SU-DHL-6 (cell line): ENCODE results near the gene SIGLEC7.

ENCODE experiments used
- H2AFZ ChIP-seq: fragments of 200-600 bp; sonication (generic); 2 replicates; pipeline ENCODE4 v1.6.1; 2014; ENCODE audit warnings: low read depth, mild to moderate bottlenecking, moderate library complexity, mixed read lengths, antibody characterized with exemption, low read length; ENCODE audit not compliant: severe bottlenecking
- H3F3A ChIP-seq: fragments of 200-600 bp; shearing (Covaris generic); 2 replicates; pipeline ENCODE4 v1.6.0; 2016; ENCODE audit warnings: antibody characterized with exemption, mild to moderate bottlenecking; ENCODE audit not compliant: insufficient read depth
- H3K27ac ChIP-seq: fragments of 200-600 bp; sonication (generic); 2 replicates; pipeline ENCODE4 v1.5.1; 2016; ENCODE audit warnings: low read depth, mild to moderate bottlenecking, low read length, moderate library complexity, mixed read lengths
- H3K27me3 ChIP-seq: fragments of 200-600 bp; sonication (generic), shearing (Covaris generic); 2 replicates; pipeline ENCODE4 v1.6.0; 2014; ENCODE audit warnings: mild to moderate bottlenecking, low read length
- H3K36me3 ChIP-seq: fragments of 200-600 bp; sonication (generic); 2 replicates; pipeline ENCODE4 v1.6.1; 2014; ENCODE audit warnings: mild to moderate bottlenecking, low read length, mixed read lengths
- H3K4me2 ChIP-seq: fragments of 300-600, 200-600 bp; shearing (Covaris generic), sonication (generic); 2 replicates; pipeline ENCODE4 v1.6.0; 2014; ENCODE audit warnings: low read length, low read depth, mild to moderate bottlenecking; ENCODE audit not compliant: poor library complexity, severe bottlenecking
- H3K4me3 ChIP-seq: fragments of 200-600 bp; sonication (generic); 2 replicates; pipeline ENCODE4 v1.5.1; 2014; ENCODE audit warnings: antibody characterized with exemption, low read length, mild to moderate bottlenecking, mixed read lengths; ENCODE audit not compliant: insufficient read depth, poor library complexity, severe bottlenecking
- H3K79me2 ChIP-seq: fragments of 200-600 bp; sonication (generic); 2 replicates; pipeline ENCODE4 v1.6.1; 2014; ENCODE audit warnings: mild to moderate bottlenecking, low read length, moderate library complexity; ENCODE audit not compliant: insufficient read depth
- H3K9ac ChIP-seq: fragments of 200-600 bp; sonication (generic); 2 replicates; pipeline ENCODE4 v1.7.0; 2014; ENCODE audit warnings: mild to moderate bottlenecking, low read length
- H3K9me2 ChIP-seq: fragments of 200-600 bp; sonication (generic); replicated peaks from 2 replicates; pipeline ENCODE4 v1.6.1; 2014; ENCODE audit warnings: low read length; ENCODE audit not compliant: insufficient read depth
- H3K9me3 ChIP-seq: fragments of 200-600 bp; sonication (generic); 2 replicates; pipeline ENCODE4 v1.6.1; 2014; ENCODE audit warnings: low read length, mixed read lengths; ENCODE audit not compliant: insufficient read depth
- H4K20me1 ChIP-seq: fragments of 200-600 bp; sonication (generic); 2 replicates; pipeline ENCODE4 v1.6.1; 2014; ENCODE audit warnings: low read depth, mild to moderate bottlenecking, antibody characterized with exemption, low read length, moderate library complexity, mixed read lengths
- EZH2phosphoT487 ChIP-seq: fragments of 200-600 bp; sonication (generic), shearing (Covaris generic); conservative IDR thresholded peaks from 2 replicates; pipeline ENCODE4 v1.6.1; 2018; ENCODE audit warnings: mild to moderate bottlenecking, antibody characterized with exemption, low read length, moderate library complexity, mixed read lengths
- TF ChIP-seq, protein P1 (sequence below): fragments of 200-600 bp; sonication (generic); IDR thresholded peaks from one replicate; pipeline ENCODE4 v1.5.1; 2017; ENCODE audit warnings: antibody characterized with exemption, mild to moderate bottlenecking, low read length, moderate library complexity; ENCODE audit not compliant: insufficient read depth, poor library complexity, severe bottlenecking

Gene SIGLEC7

DNA sequence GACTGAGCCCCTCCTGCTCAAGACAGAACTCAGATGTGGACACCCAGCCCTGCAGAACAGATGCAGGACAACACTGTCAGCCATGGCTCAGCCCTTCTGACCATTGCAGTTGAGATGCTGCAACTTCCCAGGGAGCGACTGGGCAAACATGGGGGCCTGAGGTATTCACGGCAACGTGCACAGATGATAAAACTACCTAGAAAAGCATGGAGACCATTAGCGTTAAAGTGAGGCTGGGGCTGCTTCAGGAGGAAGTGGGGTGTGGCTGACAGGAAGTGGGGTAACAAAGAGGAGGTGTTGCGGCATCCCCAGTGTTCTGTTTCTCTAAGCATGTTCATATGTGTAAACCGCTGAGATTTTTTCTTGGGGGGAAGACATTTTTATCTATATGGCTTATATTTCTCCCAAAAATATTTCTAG, 18.7 kb upstream of the SIGLEC7 start:
- Histone ChIP-seq H4K20me1 (no peaks in the 10 kb centered on the region), H3K27ac (no peak overlapping the region), H3K79me2 (no peaks in the 10 kb centered on the region), H3K4me3 (no peak overlapping the region), H3K4me2 (no peak overlapping the region), H3K27me3 (no peaks in the 10 kb centered on the region), H3F3A (no peaks in the 10 kb centered on the region), H3K9me2 (no peaks in the 10 kb centered on the region), H3K9me3 (no peaks in the 10 kb centered on the region), H3K9ac (no peak overlapping the region), H2AFZ (no peak overlapping the region), H3K36me3 (no peaks in the 10 kb centered on the region)
- TF ChIP-seq EZH2phosphoT487 = no peak
- TF ChIP-seq, protein P1, sequence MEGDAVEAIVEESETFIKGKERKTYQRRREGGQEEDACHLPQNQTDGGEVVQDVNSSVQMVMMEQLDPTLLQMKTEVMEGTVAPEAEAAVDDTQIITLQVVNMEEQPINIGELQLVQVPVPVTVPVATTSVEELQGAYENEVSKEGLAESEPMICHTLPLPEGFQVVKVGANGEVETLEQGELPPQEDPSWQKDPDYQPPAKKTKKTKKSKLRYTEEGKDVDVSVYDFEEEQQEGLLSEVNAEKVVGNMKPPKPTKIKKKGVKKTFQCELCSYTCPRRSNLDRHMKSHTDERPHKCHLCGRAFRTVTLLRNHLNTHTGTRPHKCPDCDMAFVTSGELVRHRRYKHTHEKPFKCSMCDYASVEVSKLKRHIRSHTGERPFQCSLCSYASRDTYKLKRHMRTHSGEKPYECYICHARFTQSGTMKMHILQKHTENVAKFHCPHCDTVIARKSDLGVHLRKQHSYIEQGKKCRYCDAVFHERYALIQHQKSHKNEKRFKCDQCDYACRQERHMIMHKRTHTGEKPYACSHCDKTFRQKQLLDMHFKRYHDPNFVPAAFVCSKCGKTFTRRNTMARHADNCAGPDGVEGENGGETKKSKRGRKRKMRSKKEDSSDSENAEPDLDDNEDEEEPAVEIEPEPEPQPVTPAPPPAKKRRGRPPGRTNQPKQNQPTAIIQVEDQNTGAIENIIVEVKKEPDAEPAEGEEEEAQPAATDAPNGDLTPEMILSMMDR = no peak

DNA sequence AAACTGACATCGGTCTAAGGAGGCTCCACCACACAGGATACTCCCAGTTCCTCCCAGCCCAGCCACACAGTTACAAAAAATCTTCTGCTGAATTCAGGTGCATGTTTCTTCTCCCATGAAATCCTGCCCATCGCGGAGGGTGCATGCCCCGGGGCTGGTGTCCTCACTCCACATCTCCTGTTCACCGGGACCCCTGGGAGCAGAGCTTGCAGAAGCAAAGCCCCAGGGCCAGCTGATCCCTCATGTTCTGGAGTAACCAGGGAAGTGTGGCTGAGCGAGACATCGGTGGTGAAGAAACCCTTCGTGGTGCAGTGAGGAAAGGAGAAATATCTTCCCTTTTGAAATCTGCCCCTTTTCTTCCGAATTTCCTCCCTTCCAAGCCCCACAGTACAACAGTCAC, 18.3 kb upstream of the SIGLEC7 start:
- no peaks in the 10 kb centered on the region for H3K27me3 ChIP-seq

DNA sequence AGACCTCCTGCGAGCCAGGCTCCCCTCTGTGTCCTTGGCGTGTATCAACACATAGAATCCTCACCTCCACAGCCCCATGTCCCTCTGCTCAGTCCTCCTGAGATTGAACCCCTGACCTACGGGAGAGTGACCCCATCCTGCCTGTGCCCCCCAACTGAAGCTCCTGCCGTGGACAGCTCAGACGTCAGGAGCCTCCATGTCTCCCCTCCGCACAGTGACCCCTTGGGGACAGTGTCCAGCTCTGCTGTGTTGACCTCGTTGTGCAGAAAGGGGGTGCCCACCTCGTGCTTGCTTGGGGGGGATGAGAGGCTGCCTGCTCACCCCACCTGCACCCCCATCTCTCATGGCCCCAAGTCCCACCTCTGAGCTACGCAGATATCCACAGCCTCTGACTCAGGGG, 17.9 kb upstream of the SIGLEC7 start:
- no peak overlapping the region for H2AFZ ChIP-seq
- H3K27ac ChIP-seq = no peak overlapping the region
- no peak overlapping the region for H3K9ac ChIP-seq
- no peaks in the 10 kb centered on the region for H3K9me2 ChIP-seq
- TF ChIP-seq EZH2phosphoT487 = no peak
- TF ChIP-seq, protein P1 = no peak
- no peak overlapping the region for H3K4me2 ChIP-seq
- H3K9me3 ChIP-seq = no peaks in the 10 kb centered on the region
- no peaks in the 10 kb centered on the region for H4K20me1 ChIP-seq
- no peaks in the 10 kb centered on the region for H3K79me2 ChIP-seq
- H3K4me3 ChIP-seq = no peak overlapping the region
- H3F3A ChIP-seq = no peaks in the 10 kb centered on the region
- no peaks in the 10 kb centered on the region for H3K27me3 ChIP-seq
- no peaks in the 10 kb centered on the region for H3K36me3 ChIP-seq

More for the DNA sequence above, 18.3 kb upstream of the SIGLEC7 start:
- Histone ChIP-seq H3K4me2 (no peak overlapping the region), H3K27ac (no peak overlapping the region), H3K9me3 (no peaks in the 10 kb centered on the region), H2AFZ (no peak overlapping the region), H3K36me3 (no peaks in the 10 kb centered on the region), H3K9me2 (no peaks in the 10 kb centered on the region), H4K20me1 (no peaks in the 10 kb centered on the region), H3K9ac (no peak overlapping the region), H3K79me2 (no peaks in the 10 kb centered on the region), H3K4me3 (no peak overlapping the region), H3F3A (no peaks in the 10 kb centered on the region)
- no peak for TF ChIP-seq EZH2phosphoT487

DNA sequence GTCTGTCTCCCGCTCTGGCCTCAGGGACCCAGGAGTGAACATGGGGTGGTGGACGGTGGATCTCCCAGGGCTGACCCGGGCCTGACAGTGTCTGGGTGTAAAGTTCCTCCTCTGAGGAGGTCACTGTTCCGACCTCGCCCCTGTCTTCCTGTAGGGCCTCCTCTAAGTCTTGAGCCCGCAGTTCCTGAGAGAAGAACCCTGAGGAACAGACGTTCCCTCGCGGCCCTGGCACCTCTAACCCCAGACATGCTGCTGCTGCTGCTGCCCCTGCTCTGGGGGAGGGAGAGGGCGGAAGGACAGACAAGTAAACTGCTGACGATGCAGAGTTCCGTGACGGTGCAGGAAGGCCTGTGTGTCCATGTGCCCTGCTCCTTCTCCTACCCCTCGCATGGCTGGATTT, 17.4 kb upstream of the SIGLEC7 start, which contains the start of gene SIGLEC9:
SIGLEC9 (plus strand) TSS at position 178 of the 400 bp plus-strand sequence; CDS start at position 247, 69 bp downstream.
- H3K36me3 ChIP-seq = no peaks in the 10 kb centered on the region
- no peak within 1 kb of the TSS for H3K4me2 ChIP-seq
- H3K27me3 ChIP-seq = no peaks in the 10 kb centered on the region
- no peak within 1 kb of the TSS for H2AFZ ChIP-seq
- no peaks in the 10 kb centered on the region for H3K79me2 ChIP-seq
- H3K4me3 ChIP-seq = no peak within 1 kb of the TSS
- H3K27ac ChIP-seq = no peak within 1 kb of the TSS
- H3K9me2 ChIP-seq = no peaks in the 10 kb centered on the region
- no peak within 1 kb of the TSS for H3K9ac ChIP-seq
- H4K20me1 ChIP-seq = no peaks in the 10 kb centered on the region
- no peaks in the 10 kb centered on the region for H3K9me3 ChIP-seq
- no peaks in the 10 kb centered on the region for H3F3A ChIP-seq
- TF ChIP-seq EZH2phosphoT487 = no peak
- TF ChIP-seq, protein P1 = no peak
